HepG2 (cell line): ENCODE results near the gene RBP4. TPM values are rescaled to one million over a fixed set of nuclear protein-coding genes. Genes with fewer than 3 reads are reported as not detected.

Source experiments
- ELF1 ChIP-seq: sonication (generic); formaldehyde crosslinking; IDR thresholded peaks from 2 replicates; pipeline ENCODE4 v1.4.0; 2020; ENCODE audit warnings: missing genetic modification reagents
- GTF2F1 ChIP-seq: fragments of 150-350 bp; IDR thresholded peaks from 2 replicates; pipeline ENCODE4 v1.6.1; 2014; ENCODE audit warnings: low read length
- NR2F1 ChIP-seq, 2 experiments: fragments of 450-650 bp in 1 of 2; formaldehyde crosslinking in 1 of 2; IDR thresholded peaks; 2 replicates each; pipeline versions ENCODE4 v1.5.0 to v1.6.1; 2016 to 2020; ENCODE audit warnings: mild to moderate bottlenecking in 1 of 2, missing compliant biosample characterization in 1 of 2, missing genetic modification reagents in 1 of 2, moderate library complexity in 1 of 2
- PATZ1 ChIP-seq: sonication (generic); formaldehyde crosslinking; IDR thresholded peaks from 2 replicates; pipeline ENCODE4 v1.4.0; 2020; ENCODE audit warnings: missing genetic modification reagents
- PLRG1 ChIP-seq: fragments of 450-650 bp; conservative IDR thresholded peaks from 2 replicates; pipeline ENCODE4 v1.6.1; 2016
- PRDM4 ChIP-seq: sonication (generic); formaldehyde crosslinking; IDR thresholded peaks from 2 replicates; pipeline ENCODE4 v1.9.0; 2021; ENCODE audit warnings: missing genetic modification reagents, borderline replicate concordance
- RARA ChIP-seq: IDR thresholded peaks from 2 replicates; pipeline ENCODE4 v1.6.1; 2016; ENCODE audit warnings: missing genetic modification reagents, missing compliant biosample characterization
- RFX1 ChIP-seq: fragments of 450-650 bp; IDR thresholded peaks from 2 replicates; pipeline ENCODE4 v1.6.1; 2017
- TOE1 ChIP-seq: sonication (generic); formaldehyde crosslinking; IDR thresholded peaks from 2 replicates; pipeline ENCODE4 v1.4.0; 2020; ENCODE audit warnings: mild to moderate bottlenecking, missing genetic modification reagents
- ZFP36 ChIP-seq: fragments of 150-350 bp; IDR thresholded peaks from 2 replicates; pipeline ENCODE4 v1.6.1; 2018; ENCODE audit warnings: borderline replicate concordance, low read length, low read depth; ENCODE audit not compliant: partially characterized antibody
- ZNF225 ChIP-seq: sonication (generic); formaldehyde crosslinking; IDR thresholded peaks from 2 replicates; pipeline ENCODE4 v1.4.0; 2020; ENCODE audit warnings: mild to moderate bottlenecking, missing genetic modification reagents
- ZNF24 ChIP-seq: fragments of 450-650 bp; IDR thresholded peaks from 2 replicates; pipeline ENCODE4 v1.6.1; 2017; ENCODE audit warnings: antibody characterized with exemption, mild to moderate bottlenecking
- ZNF329 ChIP-seq: sonication (generic); formaldehyde crosslinking; IDR thresholded peaks from 2 replicates; pipeline ENCODE4 v1.9.0; 2021; ENCODE audit warnings: low read depth, mild to moderate bottlenecking, missing genetic modification reagents
- ZNF362 ChIP-seq: sonication (generic); formaldehyde crosslinking; IDR thresholded peaks from 2 replicates; pipeline ENCODE4 v1.4.0; 2020; ENCODE audit warnings: missing genetic modification reagents, mild to moderate bottlenecking, borderline replicate concordance
- ZNF766 ChIP-seq: sonication (generic); formaldehyde crosslinking; IDR thresholded peaks from 2 replicates; pipeline ENCODE4 v1.5.0; 2020; ENCODE audit warnings: missing genetic modification reagents, borderline replicate concordance
- ZNF772 ChIP-seq: sonication (generic); formaldehyde crosslinking; IDR thresholded peaks from 2 replicates; pipeline ENCODE4 v1.5.0; 2020; ENCODE audit warnings: mild to moderate bottlenecking, missing genetic modification reagents
- ZNF816 ChIP-seq: sonication (generic); formaldehyde crosslinking; IDR thresholded peaks from 2 replicates; pipeline ENCODE4 v1.8.0; 2022; ENCODE audit warnings: missing genetic modification reagents, mild to moderate bottlenecking, borderline replicate concordance
- polyA plus RNA-seq, 8 experiments: library from polyadenylated mRNA; depleted of rRNA in 3 of 8; stranded (reverse) in 7 of 8; unstranded in 1 of 8; fragments of >200 nt; fragmentation: Illumina TruSeq in 4 of 8; extraction: Trizol in 4 of 8; gene quantifications; 2 replicates each; pipeline versions ENCODE4 v1.2.1 to v1.2.3, GENCODE V29; 2011 to 2016; ENCODE audit warnings: low read depth in 4 of 8, missing spikeins in 1 of 8, mixed read lengths in 1 of 8; ENCODE audit not compliant: insufficient read depth in 1 of 8
- total RNA-seq, 5 experiments: library from RNA; depleted of rRNA; stranded (reverse); fragments of >200 nt; fragmentation: Illumina TruSeq; extraction: Trizol; gene quantifications; 2 replicates each; pipeline ENCODE4 v1.2.3, GENCODE V29; 2016; ENCODE audit warnings: low read depth in 1 of 5
- TF ChIP-seq, protein P1 (sequence below): sonication (generic); formaldehyde crosslinking; IDR thresholded peaks from 2 replicates; pipeline ENCODE4 v1.8.1; 2023; ENCODE audit warnings: mild to moderate bottlenecking, missing genetic modification reagents
- TF ChIP-seq, protein P2 (sequence below): sonication (generic); formaldehyde crosslinking; IDR thresholded peaks from 2 replicates; pipeline ENCODE4 v1.8.1; 2023; ENCODE audit warnings: missing genetic modification reagents, mild to moderate bottlenecking, borderline replicate concordance
- TF ChIP-seq, protein P3 (sequence below): sonication (generic); formaldehyde crosslinking; IDR thresholded peaks from 2 replicates; pipeline ENCODE4 v1.9.0; 2021; ENCODE audit warnings: missing genetic modification reagents, borderline replicate concordance

Gene RBP4
- total and polyA plus RNA-seq, 2 of the 13 experiments (the other 11 are each of a cell fraction or from before 2014, with no cell fraction given): 642 to 931 TPM

- TF ChIP-seq, protein P1, sequence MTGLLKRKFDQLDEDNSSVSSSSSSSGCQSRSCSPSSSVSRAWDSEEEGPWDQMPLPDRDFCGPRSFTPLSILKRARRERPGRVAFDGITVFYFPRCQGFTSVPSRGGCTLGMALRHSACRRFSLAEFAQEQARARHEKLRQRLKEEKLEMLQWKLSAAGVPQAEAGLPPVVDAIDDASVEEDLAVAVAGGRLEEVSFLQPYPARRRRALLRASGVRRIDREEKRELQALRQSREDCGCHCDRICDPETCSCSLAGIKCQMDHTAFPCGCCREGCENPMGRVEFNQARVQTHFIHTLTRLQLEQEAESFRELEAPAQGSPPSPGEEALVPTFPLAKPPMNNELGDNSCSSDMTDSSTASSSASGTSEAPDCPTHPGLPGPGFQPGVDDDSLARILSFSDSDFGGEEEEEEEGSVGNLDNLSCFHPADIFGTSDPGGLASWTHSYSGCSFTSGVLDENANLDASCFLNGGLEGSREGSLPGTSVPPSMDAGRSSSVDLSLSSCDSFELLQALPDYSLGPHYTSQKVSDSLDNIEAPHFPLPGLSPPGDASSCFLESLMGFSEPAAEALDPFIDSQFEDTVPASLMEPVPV (CRISPR knock-in tag): peak; percentile 32; the same call in 1 of the 2 replicates
- TF ChIP-seq, protein P2, sequence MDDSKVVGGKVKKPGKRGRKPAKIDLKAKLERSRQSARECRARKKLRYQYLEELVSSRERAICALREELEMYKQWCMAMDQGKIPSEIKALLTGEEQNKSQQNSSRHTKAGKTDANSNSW (CRISPR knock-in tag): no peak; the same call in 1 of the 2 replicates
- TF ChIP-seq GTF2F1 (peak; percentile 80; the same call in 1 of the 2 replicates), RARA (CRISPR knock-in tag) (peak; percentile 92), PATZ1 (CRISPR knock-in tag) (peak; percentile 92), PRDM4 (CRISPR knock-in tag) (no peak), NR2F1 (CRISPR knock-in tag; IDR thresholded peaks at IDR 0.05) (peak in 1 of 2 experiments; percentile 41; a peak in 2 of 4 replicates), TOE1 (CRISPR knock-in tag) (no peak), ZNF816 (CRISPR knock-in tag) (peak; percentile 87), PLRG1 (no peak), ELF1 (CRISPR knock-in tag) (peak; percentile 28; the same call in 1 of the 2 replicates), ZNF766 (CRISPR knock-in tag) (peak; percentile 81; the same call in 1 of the 2 replicates), ZNF329 (CRISPR knock-in tag) (peak; percentile 85), ZNF225 (CRISPR knock-in tag) (0 out of 2 replicates have a peak, but pooled peaks have one; percentile 58), ZFP36 (no peak), ZNF24 (no peak), ZNF772 (CRISPR knock-in tag) (peak; percentile 56), RFX1 (no peak), ZNF362 (no peak)
- TF ChIP-seq, protein P3, sequence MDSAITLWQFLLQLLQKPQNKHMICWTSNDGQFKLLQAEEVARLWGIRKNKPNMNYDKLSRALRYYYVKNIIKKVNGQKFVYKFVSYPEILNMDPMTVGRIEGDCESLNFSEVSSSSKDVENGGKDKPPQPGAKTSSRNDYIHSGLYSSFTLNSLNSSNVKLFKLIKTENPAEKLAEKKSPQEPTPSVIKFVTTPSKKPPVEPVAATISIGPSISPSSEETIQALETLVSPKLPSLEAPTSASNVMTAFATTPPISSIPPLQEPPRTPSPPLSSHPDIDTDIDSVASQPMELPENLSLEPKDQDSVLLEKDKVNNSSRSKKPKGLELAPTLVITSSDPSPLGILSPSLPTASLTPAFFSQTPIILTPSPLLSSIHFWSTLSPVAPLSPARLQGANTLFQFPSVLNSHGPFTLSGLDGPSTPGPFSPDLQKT (CRISPR knock-in tag): no peak
These were observed at the start of gene RBP4 (continued) for GRCh38 chr10:93601146-93601773.
